Endodermal cell (in vitro differentiated cells): ENCODE results near the gene INPP5E. TPM values are rescaled to one million over a fixed set of nuclear protein-coding genes. Genes with fewer than 3 reads are reported as not detected.
"Not testable (repeated sequence)": the region's sequence is repeated elsewhere in the genome, so short reads cannot be mapped to it uniquely, and the experiment has no call there.

Source experiments
- DNase-seq: peaks from one replicate; pipeline ENCODE4 v3.0.0-alpha.2; 2017
- H3K27ac ChIP-seq: 2 replicates; pipeline ENCODE4 v1.5.1; 2013; ENCODE audit warnings: mild to moderate bottlenecking, low read depth, low read length, moderate library complexity
- H3K27me3 ChIP-seq: 2 replicates; pipeline ENCODE4 v1.6.1; 2013; ENCODE audit warnings: mild to moderate bottlenecking, low read length, moderate library complexity; ENCODE audit not compliant: insufficient read depth, control insufficient read depth, poor library complexity, severe bottlenecking
- H3K36me3 ChIP-seq: 2 replicates; pipeline ENCODE4 v1.7.0; 2013; ENCODE audit warnings: mild to moderate bottlenecking, low read length, moderate library complexity; ENCODE audit not compliant: control insufficient read depth, insufficient read depth
- H3K4me1 ChIP-seq: one replicate; pipeline ENCODE4 v1.7.0; 2013; ENCODE audit warnings: low read length; ENCODE audit not compliant: control insufficient read depth, insufficient read depth
- H3K4me3 ChIP-seq: 2 replicates; pipeline ENCODE4 v1.5.1; 2013; ENCODE audit warnings: mild to moderate bottlenecking, low read length, moderate library complexity
- H3K9ac ChIP-seq: 2 replicates; pipeline ENCODE4 v1.6.1; 2013; ENCODE audit warnings: mild to moderate bottlenecking, low read length, moderate library complexity; ENCODE audit not compliant: poor library complexity, severe bottlenecking; ENCODE audit errors: extremely low read depth
- H3K9me3 ChIP-seq: 2 replicates; pipeline ENCODE4 v1.6.1; 2013; ENCODE audit warnings: mild to moderate bottlenecking, low read length, moderate library complexity; ENCODE audit not compliant: control insufficient read depth
- H3K27ac Mint-ChIP-seq: 2 replicates; pipeline ENCODE4 v1.8.0; 2020; ENCODE audit warnings: mixed read lengths
- H3K27me3 Mint-ChIP-seq: 2 replicates; pipeline ENCODE4 v1.8.0; 2021; ENCODE audit warnings: mild to moderate bottlenecking, mixed read lengths; ENCODE audit not compliant: insufficient read depth
- H3K36me3 Mint-ChIP-seq: 2 replicates; pipeline ENCODE4 v1.8.0; 2020; ENCODE audit warnings: low read depth, mixed read lengths
- H3K4me1 Mint-ChIP-seq: 2 replicates; pipeline ENCODE4 v1.8.0; 2020; ENCODE audit warnings: mixed read lengths
- H3K4me3 Mint-ChIP-seq: 2 replicates; pipeline ENCODE4 v1.8.0; 2020; ENCODE audit warnings: mild to moderate bottlenecking, moderate library complexity, mixed read lengths
- H3K9me3 Mint-ChIP-seq: 2 replicates; pipeline ENCODE4 v1.8.0; 2020; ENCODE audit warnings: mild to moderate bottlenecking, mixed read lengths
- WGBS, 2 experiments: methylation state at CpG; one replicate each; pipeline versions ENCODE4 v1.1.5 to v1.1.7; 2013; ENCODE audit warnings: missing lambda C conversion rate in 2 of 2, mixed read lengths in 1 of 2; ENCODE audit not compliant: insufficient coverage in 1 of 2, insufficient read length in 1 of 2; 5-methylcytosine and 5-hydroxymethylcytosine counted together
- total RNA-seq, 2 donors: library from RNA; stranded (reverse); fragmentation: NEBNext Ultra II Directional in 1 of 2; extraction: Animal tissue kit (Norgen Biotek cat#: 25700) in 1 of 2; gene quantifications; 2 replicates in 1 of 2; 3 replicates in 1 of 2; pipeline ENCODE4 v1.2.1, GENCODE V29; 2021
- TF ChIP-seq, protein P1 (sequence below): fragments of 200-600 bp; sonication (generic); conservative IDR thresholded peaks from 2 replicates; pipeline ENCODE4 v1.5.0; 2021; ENCODE audit warnings: antibody characterized with exemption, mild to moderate bottlenecking

Gene INPP5E
- total RNA-seq, 2 donors from 2014 or later = 30.8 to 34.7 TPM

GRCh38 chr9:136429075-136429628 is 10.5 kb downstream of the INPP5E start:
- Histone ChIP-seq H3K27me3 (no peaks in the 10 kb centered on the region), H3K27ac (no peak overlapping the region), H3K9me3 (no peaks in the 10 kb centered on the region), H3K9ac (no peak overlapping the region), H3K36me3 (peaks cover 13% of the 10 kb centered on the region), H3K4me1 (no peaks in the 10 kb centered on the region), H3K4me3 (no peak overlapping the region)
- Mint-ChIP-seq H3K36me3 (peaks cover 32% of the 10 kb centered on the region), H3K27me3 (no peaks in the 10 kb centered on the region), H3K4me3 (no peak overlapping the region), H3K27ac (no peak overlapping the region), H3K9me3 (no peaks in the 10 kb centered on the region), H3K4me1 (no peaks in the 10 kb centered on the region)
- DNase-seq = no peak
- 80 to 89% methylated on average over 5 to 21 of the region's 21 CpGs for WGBS, 2 experiments
- TF ChIP-seq, protein P1, sequence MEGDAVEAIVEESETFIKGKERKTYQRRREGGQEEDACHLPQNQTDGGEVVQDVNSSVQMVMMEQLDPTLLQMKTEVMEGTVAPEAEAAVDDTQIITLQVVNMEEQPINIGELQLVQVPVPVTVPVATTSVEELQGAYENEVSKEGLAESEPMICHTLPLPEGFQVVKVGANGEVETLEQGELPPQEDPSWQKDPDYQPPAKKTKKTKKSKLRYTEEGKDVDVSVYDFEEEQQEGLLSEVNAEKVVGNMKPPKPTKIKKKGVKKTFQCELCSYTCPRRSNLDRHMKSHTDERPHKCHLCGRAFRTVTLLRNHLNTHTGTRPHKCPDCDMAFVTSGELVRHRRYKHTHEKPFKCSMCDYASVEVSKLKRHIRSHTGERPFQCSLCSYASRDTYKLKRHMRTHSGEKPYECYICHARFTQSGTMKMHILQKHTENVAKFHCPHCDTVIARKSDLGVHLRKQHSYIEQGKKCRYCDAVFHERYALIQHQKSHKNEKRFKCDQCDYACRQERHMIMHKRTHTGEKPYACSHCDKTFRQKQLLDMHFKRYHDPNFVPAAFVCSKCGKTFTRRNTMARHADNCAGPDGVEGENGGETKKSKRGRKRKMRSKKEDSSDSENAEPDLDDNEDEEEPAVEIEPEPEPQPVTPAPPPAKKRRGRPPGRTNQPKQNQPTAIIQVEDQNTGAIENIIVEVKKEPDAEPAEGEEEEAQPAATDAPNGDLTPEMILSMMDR = no peak

- H3K36me3 Mint-ChIP-seq = peaks cover 41% of the 10 kb centered on the region
- peak overlapping the region; percentile 58 for H3K27ac Mint-ChIP-seq
- WGBS, 2 experiments = 95 to 97% methylated on average over 8 to 12 of the region's 12 CpGs
- Histone ChIP-seq H3K4me1 (no peaks in the 10 kb centered on the region), H3K27me3 (no peaks in the 10 kb centered on the region), H3K9ac (no peak overlapping the region), H3K36me3 (peaks cover 32% of the 10 kb centered on the region), H3K4me3 (no peak overlapping the region), H3K27ac (no peak overlapping the region), H3K9me3 (no peaks in the 10 kb centered on the region)
- H3K4me1 Mint-ChIP-seq = no peaks in the 10 kb centered on the region
- TF ChIP-seq, protein P1 = no peak
- H3K4me3 Mint-ChIP-seq = no peak overlapping the region
- no peaks in the 10 kb centered on the region for H3K27me3 Mint-ChIP-seq
- H3K9me3 Mint-ChIP-seq = no peaks in the 10 kb centered on the region
- no peak for DNase-seq
Measured at GRCh38 chr9:136426787-136427186, 12.9 kb downstream of the INPP5E start.

DNA sequence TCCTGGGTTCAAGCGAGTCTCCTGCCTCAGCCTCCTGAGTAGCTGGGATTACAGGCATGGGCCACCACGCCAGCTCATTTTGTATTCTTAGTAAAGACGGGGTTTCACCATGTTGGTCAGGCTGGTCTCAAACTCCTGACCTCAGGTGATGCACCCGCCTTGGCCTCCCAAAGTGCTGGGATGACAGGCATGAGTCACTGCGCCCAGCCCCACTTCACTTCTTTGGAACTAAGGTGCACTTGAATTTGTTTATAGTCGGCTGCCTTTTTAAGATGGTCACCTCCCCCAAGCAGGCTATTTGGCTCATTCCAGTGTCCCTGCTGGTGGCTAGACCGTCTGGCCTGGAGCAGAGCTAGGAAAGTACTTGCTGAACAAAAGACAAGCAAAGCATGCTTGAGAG is 14.3 kb downstream of the INPP5E start:
- not testable (repeated sequence) for H3K27me3 Mint-ChIP-seq, H3K4me1 ChIP-seq, H3K4me3 Mint-ChIP-seq, DNase-seq, H3K9ac ChIP-seq, H3K9me3 ChIP-seq, H3K4me3 ChIP-seq, H3K9me3 Mint-ChIP-seq, H3K27ac ChIP-seq, H3K27me3 ChIP-seq, H3K4me1 Mint-ChIP-seq, H3K27ac Mint-ChIP-seq
- H3K36me3 ChIP-seq = peaks cover 42% of the 10 kb centered on the region
- WGBS, 2 experiments = 82 to 91% methylated on average over 6 to 7 of the region's 7 CpGs
- peaks cover 49% of the 10 kb centered on the region for H3K36me3 Mint-ChIP-seq
